Panc1 (cell line): Measurements from ENCODE around the gene CAPS. TPM values are rescaled to one million over a fixed set of nuclear protein-coding genes. Genes with fewer than 3 reads are reported as not detected.
A peak's percentile ranks its signal among the peaks of the same experiment; 100 is the strongest.
"Not testable (repeated sequence)": the region's sequence is repeated elsewhere in the genome, so short reads cannot be mapped to it uniquely, and the experiment has no call there.

Experiments used
- ATAC-seq: fragments of 200-7000 bp; cut with Tn5 transposase; 2 replicates; pipeline ENCODE4 v1.9.1; 2020; ENCODE audit warnings: mild to moderate bottlenecking, moderate library complexity
- BruUV-seq: library from RNA; stranded (reverse); fragments of 400-500 nt; replicated peaks from 2 replicates; lab custom pipeline; 2021; lab: Mats Ljungman, UMichigan
- CTCF ChIA-PET: fragments of 300-600 bp; sonication (Branson Sonifier 250); formaldehyde crosslinking; loops from one replicate; lab custom pipeline; 2022; ENCODE audit warnings: antibody characterized with exemption; lab: Charles Lee
- POLR2A ChIA-PET: fragments of 300-600 bp; sonication (Branson Sonifier 250); formaldehyde crosslinking; loops from one replicate; lab custom pipeline; 2022; ENCODE audit warnings: antibody characterized with exemption; lab: Charles Lee
- DNase-seq: peaks from one replicate; pipeline ENCODE4 v3.0.0-alpha.2; 2010; ENCODE audit warnings: low read depth, low spot score
- H3K27ac ChIP-seq: 2 replicates; pipeline ENCODE4 v1.5.1; 2011; ENCODE audit warnings: mild to moderate bottlenecking, low read length, inconsistent platforms
- H3K27me3 ChIP-seq: fragments of 200-500 bp; sonication (Bioruptor generic); 2 replicates; pipeline ENCODE4 v1.6.0; 2014; ENCODE audit warnings: low read length, inconsistent platforms; ENCODE audit not compliant: control insufficient read depth, insufficient read depth
- H3K36me3 ChIP-seq: fragments of 200-500 bp; sonication (Bioruptor generic); 2 replicates; pipeline ENCODE4 v1.5.1; 2014; ENCODE audit warnings: inconsistent platforms, mild to moderate bottlenecking, low read length, moderate library complexity; ENCODE audit not compliant: control insufficient read depth, insufficient read depth
- H3K4me1 ChIP-seq: 2 replicates; pipeline ENCODE4 v1.5.1; 2011; ENCODE audit warnings: inconsistent platforms, mild to moderate bottlenecking, low read length, moderate library complexity; ENCODE audit not compliant: control insufficient read depth, insufficient read depth
- H3K4me3 ChIP-seq, 2 experiments: 2 replicates each; pipeline ENCODE4 v1.5.1; 2011 to 2012; ENCODE audit warnings: low read depth in 2 of 2, low read length in 2 of 2, mild to moderate bottlenecking in 2 of 2, inconsistent platforms in 1 of 2, moderate library complexity in 1 of 2
- H3K9me3 ChIP-seq: fragments of 200-500 bp; sonication (Bioruptor generic); 2 replicates; pipeline ENCODE4 v1.5.1; 2014; ENCODE audit warnings: low read depth, mild to moderate bottlenecking, inconsistent platforms, low read length, moderate library complexity; ENCODE audit not compliant: control insufficient read depth, insufficient read depth
- CTCF ChIP-seq: fragments of 450-650 bp; IDR thresholded peaks from 2 replicates; pipeline ENCODE4 v1.5.1; 2017; ENCODE audit warnings: mild to moderate bottlenecking
- POLR2AphosphoS5 ChIP-seq: IDR thresholded peaks from 2 replicates; pipeline ENCODE4 v1.6.1; 2012; ENCODE audit warnings: mild to moderate bottlenecking, low read depth, low read length, moderate library complexity
- REST ChIP-seq, 2 experiments: IDR thresholded peaks; 2 replicates each; pipeline ENCODE4 v1.6.1; 2011 to 2012; ENCODE audit warnings: low read depth in 2 of 2, control low read depth in 1 of 2, low read length in 1 of 2, mild to moderate bottlenecking in 1 of 2, moderate library complexity in 1 of 2; ENCODE audit not compliant: insufficient read depth in 1 of 2
- SIN3A ChIP-seq: IDR thresholded peaks from 2 replicates; pipeline ENCODE4 v1.6.1; 2012; ENCODE audit warnings: low read depth, mild to moderate bottlenecking, low read length, moderate library complexity, borderline replicate concordance; ENCODE audit not compliant: insufficient read depth
- TCF7L2 ChIP-seq: IDR thresholded peaks from 2 replicates; pipeline ENCODE4 v1.6.1; 2011; ENCODE audit warnings: mild to moderate bottlenecking, low read depth, low read length, inconsistent platforms
- in situ Hi-C: cut with HindIII; loops from 2 replicates; pipeline ENCODE4 v1.10.0; 2016; ENCODE audit warnings: low sequenced_read_pairs, low pct_unique_long_range_greater_than_20kb
- intact Hi-C: fragments of 100-400 bp; cut with micrococcal nuclease; formaldehyde crosslinking; loops from one replicate; pipeline ENCODE4 v1.10.0; 2022; ENCODE audit not compliant: unreplicated experiment
- total RNA-seq: library from RNA; stranded (reverse); gene quantifications from one replicate; pipeline ENCODE4 v1.2.1, GENCODE V29; 2021; ENCODE audit not compliant: unreplicated experiment

The CAPS gene
- total RNA-seq, 1 experiment from 2014 or later: 9.2 TPM

GRCh38 chr19:5961969-5962945 lies 48.2 kb downstream of the CAPS start:
- ATAC-seq: peak; percentile 50
- intact Hi-C loops: no loop called here
- no peak for DNase-seq
- Histone ChIP-seq H3K36me3 (no peaks in the 10 kb centered on the region), H3K4me1 (peaks cover 7% of the 10 kb centered on the region), H3K9me3 (no peaks in the 10 kb centered on the region), H3K4me3 (no peak overlapping the region), H3K27me3 (no peaks in the 10 kb centered on the region), H3K27ac (no peak overlapping the region)
- no TSS peak for BruUV-seq
- in situ Hi-C loops: no loop called here
- TF ChIP-seq POLR2AphosphoS5 (no peak), TCF7L2 (no peak), CTCF (no peak), REST (IDR thresholded peaks at IDR 0.05; ENCODE audit: insufficient read depth in 1 of 2, low read depth in 2 of 2, low read length in 1 of 2) (no peak), SIN3A (no peak)
- CTCF ChIA-PET: interaction anchor here (0.6 to 0.7 kb wide), 2 partner anchors 64 to 154 kb away, joined by 3 read pairs; no protein-coding TSS in a partner anchor
- POLR2A ChIA-PET: no interaction called here

DNA sequence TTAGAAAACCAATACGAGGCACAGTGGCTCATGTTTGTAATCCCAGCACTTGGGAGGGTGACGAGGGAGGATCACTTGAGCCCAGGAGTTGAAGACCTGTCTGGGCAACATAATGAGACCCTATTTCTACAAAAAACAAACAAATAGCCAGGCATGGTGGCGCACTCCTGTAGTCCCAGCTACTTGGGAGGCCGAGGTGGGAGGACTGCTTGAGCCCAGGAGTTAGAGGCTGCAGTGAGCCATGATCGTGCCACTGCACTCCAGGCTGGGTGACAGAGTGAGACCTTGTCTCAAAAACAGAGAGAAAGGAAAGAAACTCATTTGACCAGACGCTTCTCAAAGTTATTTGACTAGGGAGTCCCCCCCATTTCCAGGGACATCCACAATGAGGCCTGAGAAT lies 49.2 kb downstream of the CAPS start:
- intact Hi-C loops, ATAC-seq, H3K27ac ChIP-seq, in situ Hi-C loops, POLR2A ChIA-PET, H3K27me3 ChIP-seq, DNase-seq, CTCF ChIA-PET, H3K9me3 ChIP-seq, BruUV-seq, H3K4me3 ChIP-seq, H3K36me3 ChIP-seq: not testable (repeated sequence)
- H3K4me1 ChIP-seq: peaks cover 12% of the 10 kb centered on the region

DNA sequence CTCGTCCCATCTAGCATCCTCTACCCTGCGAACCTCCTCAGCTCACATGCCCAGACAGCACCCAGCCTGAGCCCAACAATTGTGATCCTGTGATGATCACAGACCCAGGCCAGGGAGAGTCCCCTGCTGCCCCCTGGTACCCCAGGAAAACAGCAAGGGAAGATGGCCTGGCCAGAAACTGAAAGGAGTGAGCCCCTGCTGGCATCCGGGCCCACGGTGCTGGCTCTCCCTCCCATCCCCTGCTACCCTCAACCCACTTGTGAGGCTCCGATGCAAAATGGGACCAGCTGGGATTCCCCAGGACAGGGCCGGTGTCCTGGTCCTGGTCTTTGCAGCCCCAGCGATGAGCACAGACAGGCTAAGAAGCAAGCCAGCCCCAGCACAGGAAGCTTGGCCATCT lies 49.8 kb downstream of the CAPS start:
- no TSS peak for BruUV-seq

More for the DNA sequence above, 49.8 kb downstream of the CAPS start:
- POLR2A ChIA-PET: no interaction called here
- Histone ChIP-seq H3K9me3 (no peaks in the 10 kb centered on the region), H3K27me3 (no peaks in the 10 kb centered on the region), H3K4me1 (peaks cover 12% of the 10 kb centered on the region), H3K27ac (no peak overlapping the region), H3K36me3 (no peaks in the 10 kb centered on the region), H3K4me3 (no peak overlapping the region)
- no peak for TF ChIP-seq CTCF
- no peak for TF ChIP-seq TCF7L2
- no peak for TF ChIP-seq POLR2AphosphoS5
- TF ChIP-seq SIN3A: no peak
- no peak for TF ChIP-seq REST (IDR thresholded peaks at IDR 0.05; ENCODE audit: insufficient read depth in 1 of 2, low read depth in 2 of 2, low read length in 1 of 2)
- DNase-seq: no peak
- in situ Hi-C loops (no loop called here), intact Hi-C loops (no loop called here)
- CTCF ChIA-PET: no interaction called here
- ATAC-seq: no peak
